Measurements from ENCODE around the gene NT5DC1. TPM values are rescaled to one million over a fixed set of nuclear protein-coding genes. Genes with fewer than 3 reads are reported as not detected.

The NT5DC1 gene
- total RNA-seq, 1 donor from 2014 or later, result 3.4 TPM

DNA sequence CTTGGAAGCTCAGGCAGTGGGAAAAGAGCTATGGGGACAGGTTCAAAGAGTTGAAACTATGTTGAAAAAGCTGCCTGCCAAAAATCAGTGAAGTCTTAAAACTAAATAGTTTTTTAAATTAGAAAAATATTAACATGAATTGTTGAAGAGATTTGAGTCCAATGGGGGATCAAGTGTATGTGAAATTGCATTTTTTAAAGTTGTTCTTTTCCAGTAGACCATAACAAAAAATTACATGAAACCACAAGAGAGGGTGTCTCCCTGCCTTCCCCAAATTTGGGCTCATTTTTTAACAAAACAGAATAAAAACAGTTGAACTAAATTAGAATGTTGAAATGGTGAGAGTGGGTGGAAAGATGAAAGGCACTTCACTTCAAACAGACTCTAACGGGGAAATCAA, 56.7 kb downstream of the NT5DC1 start:
- no peak overlapping the region for H3K4me3 ChIP-seq (ENCODE audit: low read depth, low read length)
- FAIRE-seq (no peak), DNase-seq (ENCODE audit: low read depth) (no peak)
- TF ChIP-seq, protein P1, sequence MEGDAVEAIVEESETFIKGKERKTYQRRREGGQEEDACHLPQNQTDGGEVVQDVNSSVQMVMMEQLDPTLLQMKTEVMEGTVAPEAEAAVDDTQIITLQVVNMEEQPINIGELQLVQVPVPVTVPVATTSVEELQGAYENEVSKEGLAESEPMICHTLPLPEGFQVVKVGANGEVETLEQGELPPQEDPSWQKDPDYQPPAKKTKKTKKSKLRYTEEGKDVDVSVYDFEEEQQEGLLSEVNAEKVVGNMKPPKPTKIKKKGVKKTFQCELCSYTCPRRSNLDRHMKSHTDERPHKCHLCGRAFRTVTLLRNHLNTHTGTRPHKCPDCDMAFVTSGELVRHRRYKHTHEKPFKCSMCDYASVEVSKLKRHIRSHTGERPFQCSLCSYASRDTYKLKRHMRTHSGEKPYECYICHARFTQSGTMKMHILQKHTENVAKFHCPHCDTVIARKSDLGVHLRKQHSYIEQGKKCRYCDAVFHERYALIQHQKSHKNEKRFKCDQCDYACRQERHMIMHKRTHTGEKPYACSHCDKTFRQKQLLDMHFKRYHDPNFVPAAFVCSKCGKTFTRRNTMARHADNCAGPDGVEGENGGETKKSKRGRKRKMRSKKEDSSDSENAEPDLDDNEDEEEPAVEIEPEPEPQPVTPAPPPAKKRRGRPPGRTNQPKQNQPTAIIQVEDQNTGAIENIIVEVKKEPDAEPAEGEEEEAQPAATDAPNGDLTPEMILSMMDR (IDR thresholded peaks at IDR 0.05; ENCODE audit: insufficient read depth, low read length, severe bottlenecking), result no peak
- H3K36me3 ChIP-seq (ENCODE audit: control insufficient read depth, insufficient read depth, low read length), result no peaks in the 10 kb centered on the region
- no peaks in the 10 kb centered on the region for H3K27me3 ChIP-seq (ENCODE audit: control insufficient read depth, insufficient read depth, low read length)

DNA sequence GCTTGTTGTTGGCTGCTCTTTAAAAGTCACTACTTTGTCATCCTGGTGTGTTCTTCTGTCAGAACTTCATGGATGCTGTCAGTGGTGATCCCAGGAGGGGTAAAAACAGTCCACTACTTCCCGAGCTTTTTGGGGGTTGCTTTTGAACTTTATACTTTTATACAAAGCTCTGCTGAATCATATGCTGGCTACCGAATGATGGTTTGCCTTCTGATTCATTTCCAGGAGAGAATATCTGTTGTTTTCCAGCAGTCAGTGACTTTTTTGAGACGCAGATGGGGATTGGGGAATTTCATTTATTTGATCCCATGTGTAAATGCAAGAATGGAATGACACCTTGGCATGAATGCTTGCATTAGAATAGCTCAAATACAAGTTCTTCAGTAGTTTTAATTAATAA, 58.0 kb downstream of the NT5DC1 start:
- no peak for FAIRE-seq
- H3K36me3 ChIP-seq (ENCODE audit: control insufficient read depth, insufficient read depth, low read length), result no peaks in the 10 kb centered on the region
- TF ChIP-seq, protein P1 (IDR thresholded peaks at IDR 0.05; ENCODE audit: insufficient read depth, low read length, severe bottlenecking), result no peak
- no peak overlapping the region for H3K4me3 ChIP-seq (ENCODE audit: low read depth, low read length)
- H3K27me3 ChIP-seq (ENCODE audit: control insufficient read depth, insufficient read depth, low read length), result no peaks in the 10 kb centered on the region
- DNase-seq (ENCODE audit: low read depth), result peak; percentile 7

DNA sequence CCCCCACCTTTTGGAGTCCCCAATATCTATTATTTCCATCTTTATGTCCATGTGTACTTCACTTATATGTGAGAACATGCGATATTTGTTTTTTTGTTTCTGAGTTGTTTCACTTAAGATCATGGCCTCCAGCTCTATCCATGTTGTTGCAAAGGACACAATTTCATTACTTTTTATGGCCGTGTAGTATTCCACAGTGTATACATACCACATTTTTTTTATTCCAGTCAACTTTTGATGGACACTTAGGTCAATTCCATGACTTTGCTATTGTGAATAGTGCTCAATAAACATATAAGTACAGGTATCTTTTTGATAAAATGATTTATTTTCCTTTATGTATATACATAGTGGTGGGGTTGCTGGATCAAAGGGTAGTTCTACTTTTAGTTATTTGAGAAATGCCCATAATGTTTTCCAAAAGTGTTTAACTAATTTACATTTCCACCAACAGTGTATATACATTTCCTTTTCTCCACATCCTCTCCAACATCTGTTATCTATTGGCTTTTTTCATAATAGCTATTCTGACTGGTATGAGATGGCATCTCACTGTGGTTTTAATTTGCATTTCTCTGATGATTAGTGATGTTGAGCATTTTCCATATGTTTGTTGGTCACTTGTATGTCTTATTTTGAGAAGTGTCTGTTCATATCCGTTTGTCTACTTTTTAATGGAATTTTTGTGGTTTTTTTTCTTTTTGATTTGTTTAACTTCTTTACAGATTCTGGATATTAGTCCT, 59.3 kb downstream of the NT5DC1 start:
- DNase-seq (ENCODE audit: low read depth) (no peak), FAIRE-seq (no peak)
- H3K4me3 ChIP-seq (ENCODE audit: low read depth, low read length), result no peak overlapping the region
- no peaks in the 10 kb centered on the region for H3K36me3 ChIP-seq (ENCODE audit: control insufficient read depth, insufficient read depth, low read length)
- TF ChIP-seq, protein P1 (IDR thresholded peaks at IDR 0.05; ENCODE audit: insufficient read depth, low read length, severe bottlenecking), result no peak
- H3K27me3 ChIP-seq (ENCODE audit: control insufficient read depth, insufficient read depth, low read length), result no peaks in the 10 kb centered on the region

DNA sequence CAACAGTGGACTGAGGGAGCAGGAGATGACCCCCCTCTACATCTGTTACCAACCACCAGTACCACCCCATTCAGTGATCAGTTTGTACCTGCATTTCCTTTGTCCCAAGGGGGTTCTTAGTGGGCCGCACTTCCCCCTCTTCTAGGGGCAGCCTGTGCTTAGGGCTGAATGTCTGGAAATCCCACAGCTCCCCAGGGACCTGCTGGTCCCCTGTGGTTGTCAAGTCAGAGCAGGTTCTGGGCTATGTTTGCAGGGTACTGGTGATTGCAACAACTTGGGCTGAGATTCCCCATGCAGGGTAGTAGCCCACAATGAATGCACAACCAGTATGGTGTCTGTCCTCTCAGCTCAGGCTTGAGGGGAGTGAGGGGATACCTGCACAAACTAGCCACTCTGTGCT, 64.9 kb downstream of the NT5DC1 start:
- DNase-seq (ENCODE audit: low read depth), result no peak
- no peak for FAIRE-seq

DNA sequence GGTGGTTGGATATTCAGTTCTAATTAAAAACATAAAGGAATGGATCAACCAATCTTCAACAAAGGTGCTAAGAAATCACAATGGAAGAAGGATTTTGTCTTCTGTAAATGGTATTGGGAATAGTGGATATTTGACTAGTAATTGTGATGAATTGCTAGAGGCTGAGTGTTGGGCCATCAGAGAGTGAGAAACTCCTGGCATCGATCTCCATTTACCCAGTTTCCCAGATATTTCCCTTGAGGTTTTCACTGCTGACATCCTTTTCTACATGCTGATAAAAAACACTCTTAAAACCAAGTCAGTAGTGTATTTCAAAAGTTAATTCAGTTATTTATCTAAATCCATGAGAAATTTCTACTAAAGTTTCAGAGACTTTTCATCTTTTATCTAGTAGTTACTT, 65.7 kb downstream of the NT5DC1 start:
- no peak overlapping the region for H3K4me3 ChIP-seq (ENCODE audit: low read depth, low read length)
- TF ChIP-seq, protein P1 (IDR thresholded peaks at IDR 0.05; ENCODE audit: insufficient read depth, low read length, severe bottlenecking), result no peak
- H3K27me3 ChIP-seq (ENCODE audit: control insufficient read depth, insufficient read depth, low read length), result no peaks in the 10 kb centered on the region
- DNase-seq (ENCODE audit: low read depth) (no peak), FAIRE-seq (no peak)
- H3K36me3 ChIP-seq (ENCODE audit: control insufficient read depth, insufficient read depth, low read length), result no peaks in the 10 kb centered on the region

More for the DNA sequence above, 64.9 kb downstream of the NT5DC1 start:
- Histone ChIP-seq H3K27me3 (ENCODE audit: control insufficient read depth, insufficient read depth, low read length) (no peaks in the 10 kb centered on the region), H3K36me3 (ENCODE audit: control insufficient read depth, insufficient read depth, low read length) (no peaks in the 10 kb centered on the region), H3K4me3 (ENCODE audit: low read depth, low read length) (no peak overlapping the region)
- TF ChIP-seq, protein P1 (IDR thresholded peaks at IDR 0.05; ENCODE audit: insufficient read depth, low read length, severe bottlenecking), result no peak

DNA sequence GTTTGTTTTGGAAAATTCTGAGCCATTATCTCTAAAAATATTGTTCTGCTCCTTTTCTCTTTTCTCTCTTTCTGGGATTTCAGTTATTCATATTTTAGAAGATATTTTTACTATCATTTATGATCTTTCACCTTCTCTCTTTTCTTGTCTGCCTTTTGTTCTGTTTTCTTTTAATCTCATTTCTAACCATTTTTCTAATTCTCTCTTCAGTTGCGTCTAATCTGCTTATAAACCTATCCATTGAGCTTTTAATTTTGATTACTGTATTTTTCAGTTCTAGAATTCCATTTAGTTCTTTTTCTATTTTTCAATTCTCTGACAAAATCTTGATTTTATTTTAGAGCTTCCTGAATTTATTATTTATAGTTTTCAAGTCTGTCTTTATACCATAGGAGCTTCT, 67.5 kb downstream of the NT5DC1 start:
- DNase-seq (ENCODE audit: low read depth), result no peak
- H3K36me3 ChIP-seq (ENCODE audit: control insufficient read depth, insufficient read depth, low read length), result no peaks in the 10 kb centered on the region
- FAIRE-seq, result no peak
- no peak overlapping the region for H3K4me3 ChIP-seq (ENCODE audit: low read depth, low read length)
- TF ChIP-seq, protein P1 (IDR thresholded peaks at IDR 0.05; ENCODE audit: insufficient read depth, low read length, severe bottlenecking), result no peak
- H3K27me3 ChIP-seq (ENCODE audit: control insufficient read depth, insufficient read depth, low read length), result no peaks in the 10 kb centered on the region
